Liver (tissue), 3 donors: Measurements from ENCODE around the gene LMAN2.

Source experiments
- CTCF ChIP-seq: fragments of 150-350 bp; IDR thresholded peaks from 2 replicates; pipeline ENCODE4 v1.5.1; 2017; ENCODE audit warnings: improper control_type of control experiment, low read depth, low read length; ENCODE audit not compliant: missing input control
- GABPA ChIP-seq, 2 donors: IDR thresholded peaks in 1 of 2; conservative IDR thresholded peaks in 1 of 2; 2 replicates each; pipeline ENCODE4 v1.6.1; 2016; ENCODE audit warnings: antibody characterized with exemption in 2 of 2, mild to moderate bottlenecking in 1 of 2, moderate library complexity in 1 of 2
- JUND ChIP-seq, 2 donors: IDR thresholded peaks; 2 replicates each; pipeline ENCODE4 v1.6.1; 2016; ENCODE audit warnings: antibody characterized with exemption in 2 of 2
- RAD21 ChIP-seq, 2 donors: IDR thresholded peaks; 2 replicates each; pipeline ENCODE4 v1.6.1; 2016; ENCODE audit warnings: antibody characterized with exemption in 2 of 2, mild to moderate bottlenecking in 2 of 2
- TF ChIP-seq, protein P1 (sequence below): IDR thresholded peaks from 2 replicates; pipeline ENCODE4 v1.6.1; 2016; ENCODE audit warnings: antibody characterized with exemption, mild to moderate bottlenecking
- TF ChIP-seq, protein P2 (sequence below): IDR thresholded peaks from 2 replicates; pipeline ENCODE4 v1.6.1; 2016; ENCODE audit warnings: antibody characterized with exemption
- donor health status: healthy.
- donor health status: healthy.

DNA sequence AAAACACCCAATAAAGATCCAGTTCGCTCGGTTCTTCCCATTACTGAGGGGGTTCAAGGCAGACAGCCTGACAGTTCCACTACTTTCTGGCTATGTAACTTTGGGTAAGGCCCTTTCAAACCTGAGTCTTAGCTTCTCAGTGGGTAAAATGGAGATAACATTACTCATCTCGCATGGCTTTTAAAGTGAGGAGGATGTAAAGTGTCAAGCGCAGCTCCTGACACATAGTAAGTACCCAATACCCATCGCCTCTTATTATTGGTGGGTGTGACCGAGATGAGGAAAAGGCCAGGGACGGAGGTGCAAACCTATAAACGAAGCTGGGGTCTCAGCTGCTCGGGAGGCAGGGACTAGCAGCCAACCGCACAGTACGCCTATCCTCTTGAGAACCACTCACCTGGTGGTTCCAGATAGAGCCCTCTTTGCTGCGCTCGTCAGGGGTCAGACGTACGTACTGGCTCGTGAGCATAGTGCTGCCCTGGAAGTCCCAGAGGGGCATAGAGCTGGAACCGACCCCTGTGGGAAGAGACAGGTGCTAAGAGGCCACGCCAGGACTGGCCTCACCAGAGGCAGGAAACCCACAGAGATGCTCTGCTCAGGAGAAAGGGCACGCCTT lies 584 bp downstream of the LMAN2 start:
- no peak for TF ChIP-seq RAD21 (IDR thresholded peaks at IDR 0.05)
- no peak for TF ChIP-seq GABPA (IDR thresholded peaks at IDR 0.05 in 1 of 2, conservative IDR thresholded peaks at IDR 0.05 in 1 of 2)
- TF ChIP-seq CTCF = no peak
- TF ChIP-seq, protein P1, sequence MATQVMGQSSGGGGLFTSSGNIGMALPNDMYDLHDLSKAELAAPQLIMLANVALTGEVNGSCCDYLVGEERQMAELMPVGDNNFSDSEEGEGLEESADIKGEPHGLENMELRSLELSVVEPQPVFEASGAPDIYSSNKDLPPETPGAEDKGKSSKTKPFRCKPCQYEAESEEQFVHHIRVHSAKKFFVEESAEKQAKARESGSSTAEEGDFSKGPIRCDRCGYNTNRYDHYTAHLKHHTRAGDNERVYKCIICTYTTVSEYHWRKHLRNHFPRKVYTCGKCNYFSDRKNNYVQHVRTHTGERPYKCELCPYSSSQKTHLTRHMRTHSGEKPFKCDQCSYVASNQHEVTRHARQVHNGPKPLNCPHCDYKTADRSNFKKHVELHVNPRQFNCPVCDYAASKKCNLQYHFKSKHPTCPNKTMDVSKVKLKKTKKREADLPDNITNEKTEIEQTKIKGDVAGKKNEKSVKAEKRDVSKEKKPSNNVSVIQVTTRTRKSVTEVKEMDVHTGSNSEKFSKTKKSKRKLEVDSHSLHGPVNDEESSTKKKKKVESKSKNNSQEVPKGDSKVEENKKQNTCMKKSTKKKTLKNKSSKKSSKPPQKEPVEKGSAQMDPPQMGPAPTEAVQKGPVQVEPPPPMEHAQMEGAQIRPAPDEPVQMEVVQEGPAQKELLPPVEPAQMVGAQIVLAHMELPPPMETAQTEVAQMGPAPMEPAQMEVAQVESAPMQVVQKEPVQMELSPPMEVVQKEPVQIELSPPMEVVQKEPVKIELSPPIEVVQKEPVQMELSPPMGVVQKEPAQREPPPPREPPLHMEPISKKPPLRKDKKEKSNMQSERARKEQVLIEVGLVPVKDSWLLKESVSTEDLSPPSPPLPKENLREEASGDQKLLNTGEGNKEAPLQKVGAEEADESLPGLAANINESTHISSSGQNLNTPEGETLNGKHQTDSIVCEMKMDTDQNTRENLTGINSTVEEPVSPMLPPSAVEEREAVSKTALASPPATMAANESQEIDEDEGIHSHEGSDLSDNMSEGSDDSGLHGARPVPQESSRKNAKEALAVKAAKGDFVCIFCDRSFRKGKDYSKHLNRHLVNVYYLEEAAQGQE = no peak
- TF ChIP-seq, protein P2, sequence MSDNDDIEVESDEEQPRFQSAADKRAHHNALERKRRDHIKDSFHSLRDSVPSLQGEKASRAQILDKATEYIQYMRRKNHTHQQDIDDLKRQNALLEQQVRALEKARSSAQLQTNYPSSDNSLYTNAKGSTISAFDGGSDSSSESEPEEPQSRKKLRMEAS = no peak
- TF ChIP-seq JUND (IDR thresholded peaks at IDR 0.05) = no peak
